ENCODE data around the gene UNC50.

- TF ChIP-seq MYC (IDR thresholded peaks at IDR 0.05; ENCODE audit: low read depth, low read length) (no peak), POLR2A (IDR thresholded peaks at IDR 0.05; ENCODE audit: extremely low read depth, insufficient read length) (no peak)
These were observed 48.1 kb upstream of the UNC50 start for GRCh38 chr2:98560256-98560771.
